RWPE2 (cell line): ENCODE measurements around the gene TAF5L.

Experiments used
- ATAC-seq: fragments of 200-7000 bp; cut with Tn5 transposase; 3 replicates; pipeline ENCODE4 v1.9.1; 2021; ENCODE audit warnings: low read depth
- DNase-seq: peaks from one replicate; pipeline ENCODE4 v3.0.0-alpha.2; 2020; ENCODE audit warnings: low spot score
- H3K27ac ChIP-seq: fragments of 450-650 bp; 2 replicates; pipeline ENCODE4 v1.5.1; 2017; ENCODE audit warnings: mild to moderate bottlenecking; ENCODE audit not compliant: poor library complexity, severe bottlenecking
- H3K27me3 ChIP-seq: fragments of 250-450 bp; sonication (Bioruptor Pico); 2 replicates; pipeline ENCODE4 v1.5.1; 2021; ENCODE audit warnings: mild to moderate bottlenecking, moderate library complexity; ENCODE audit not compliant: insufficient read depth, poor library complexity, severe bottlenecking
- H3K36me3 ChIP-seq: fragments of 250-450 bp; sonication (Bioruptor Pico); 2 replicates; pipeline ENCODE4 v1.5.1; 2020; ENCODE audit warnings: low read depth, mild to moderate bottlenecking, moderate library complexity
- H3K4me1 ChIP-seq: fragments of 250-450 bp; sonication (Bioruptor Pico); 2 replicates; pipeline ENCODE4 v1.5.1; 2021; ENCODE audit warnings: mild to moderate bottlenecking, moderate library complexity; ENCODE audit not compliant: insufficient read depth, poor library complexity, severe bottlenecking
- H3K4me3 ChIP-seq: fragments of 250-450 bp; sonication (Bioruptor Pico); 2 replicates; pipeline ENCODE4 v1.5.1; 2021; ENCODE audit warnings: mild to moderate bottlenecking, moderate library complexity; ENCODE audit not compliant: severe bottlenecking
- H3K9me3 ChIP-seq: fragments of 250-450 bp; sonication (Bioruptor Pico); 2 replicates; pipeline ENCODE4 v1.5.1; 2021; ENCODE audit warnings: mild to moderate bottlenecking, moderate library complexity; ENCODE audit not compliant: severe bottlenecking
- TF ChIP-seq, protein P1 (sequence below): fragments of 450-650 bp; IDR thresholded peaks from one replicate; pipeline ENCODE4 v1.5.1; 2017; ENCODE audit warnings: mild to moderate bottlenecking, moderate library complexity; ENCODE audit not compliant: poor library complexity, severe bottlenecking

Gene TAF5L

GRCh38 chr1:229642970-229643369 lies 17.0 kb upstream of the TAF5L start:
- no peak for ATAC-seq
- DNase-seq: no peak
- H3K4me3 ChIP-seq: no peak overlapping the region
- H3K36me3 ChIP-seq: peaks cover 4% of the 10 kb centered on the region; the same call in 1 of the 2 replicates
- no peak overlapping the region for H3K27ac ChIP-seq
- H3K4me1 ChIP-seq: no peaks in the 10 kb centered on the region
- H3K27me3 ChIP-seq: no peaks in the 10 kb centered on the region
- TF ChIP-seq, protein P1, sequence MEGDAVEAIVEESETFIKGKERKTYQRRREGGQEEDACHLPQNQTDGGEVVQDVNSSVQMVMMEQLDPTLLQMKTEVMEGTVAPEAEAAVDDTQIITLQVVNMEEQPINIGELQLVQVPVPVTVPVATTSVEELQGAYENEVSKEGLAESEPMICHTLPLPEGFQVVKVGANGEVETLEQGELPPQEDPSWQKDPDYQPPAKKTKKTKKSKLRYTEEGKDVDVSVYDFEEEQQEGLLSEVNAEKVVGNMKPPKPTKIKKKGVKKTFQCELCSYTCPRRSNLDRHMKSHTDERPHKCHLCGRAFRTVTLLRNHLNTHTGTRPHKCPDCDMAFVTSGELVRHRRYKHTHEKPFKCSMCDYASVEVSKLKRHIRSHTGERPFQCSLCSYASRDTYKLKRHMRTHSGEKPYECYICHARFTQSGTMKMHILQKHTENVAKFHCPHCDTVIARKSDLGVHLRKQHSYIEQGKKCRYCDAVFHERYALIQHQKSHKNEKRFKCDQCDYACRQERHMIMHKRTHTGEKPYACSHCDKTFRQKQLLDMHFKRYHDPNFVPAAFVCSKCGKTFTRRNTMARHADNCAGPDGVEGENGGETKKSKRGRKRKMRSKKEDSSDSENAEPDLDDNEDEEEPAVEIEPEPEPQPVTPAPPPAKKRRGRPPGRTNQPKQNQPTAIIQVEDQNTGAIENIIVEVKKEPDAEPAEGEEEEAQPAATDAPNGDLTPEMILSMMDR: no peak
- H3K9me3 ChIP-seq: no peaks in the 10 kb centered on the region

GRCh38 chr1:229642376-229642775 lies 16.5 kb upstream of the TAF5L start:
- H3K27me3 ChIP-seq: no peaks in the 10 kb centered on the region
- ATAC-seq: no peak
- TF ChIP-seq, protein P1: no peak
- DNase-seq: no peak
- H3K27ac ChIP-seq: no peak overlapping the region
- H3K9me3 ChIP-seq: no peaks in the 10 kb centered on the region
- H3K36me3 ChIP-seq: peaks cover 3% of the 10 kb centered on the region; the same call in 1 of the 2 replicates
- no peaks in the 10 kb centered on the region for H3K4me1 ChIP-seq
- no peak overlapping the region for H3K4me3 ChIP-seq

DNA sequence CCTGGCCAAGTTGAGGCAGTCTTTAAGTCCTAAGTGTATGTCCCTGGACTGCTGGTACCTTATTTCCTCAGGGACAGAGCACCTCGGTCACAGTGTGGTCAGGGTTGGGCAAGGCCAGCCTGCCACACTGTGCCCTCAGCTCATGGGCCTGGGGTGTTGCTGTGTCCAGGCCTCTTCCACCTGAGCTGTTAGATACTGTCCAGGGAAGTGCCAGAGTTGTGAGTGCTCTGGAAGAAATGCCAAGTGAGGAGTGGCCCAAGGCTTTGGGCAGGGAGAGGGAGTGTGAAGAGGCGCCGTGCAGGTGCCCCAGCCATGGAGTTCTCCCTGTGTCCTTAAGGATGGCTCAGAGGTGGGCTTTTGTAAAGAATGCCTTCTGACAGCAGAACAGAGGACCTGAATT lies 15.4 kb upstream of the TAF5L start:
- TF ChIP-seq, protein P1: no peak
- H3K4me3 ChIP-seq: no peak overlapping the region
- no peak overlapping the region for H3K27ac ChIP-seq
- H3K4me1 ChIP-seq: no peaks in the 10 kb centered on the region
- no peaks in the 10 kb centered on the region for H3K27me3 ChIP-seq
- H3K9me3 ChIP-seq: no peaks in the 10 kb centered on the region
- no peak for DNase-seq
- no peak for ATAC-seq
- peaks cover 3% of the 10 kb centered on the region; the same call in 1 of the 2 replicates for H3K36me3 ChIP-seq

DNA sequence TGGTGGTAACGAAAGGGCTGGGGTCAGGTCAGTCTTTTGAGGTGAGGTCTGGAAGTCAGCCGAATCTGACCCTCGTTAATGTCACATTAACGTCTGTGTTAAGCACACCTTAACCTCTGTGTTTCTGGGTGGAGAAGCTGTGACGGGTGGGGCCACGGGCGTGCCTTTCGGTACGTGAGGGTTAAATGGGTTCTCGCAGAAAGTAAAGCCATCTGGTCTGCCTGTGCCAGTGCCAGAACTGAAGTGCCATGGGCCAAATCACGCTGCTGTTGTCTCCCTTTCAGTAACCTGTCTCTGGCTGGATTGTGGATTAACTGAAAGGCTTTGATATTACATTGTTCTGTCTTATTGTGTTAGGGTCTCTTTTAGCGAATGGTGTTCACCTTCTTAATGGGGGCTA lies 14.5 kb upstream of the TAF5L start:
- no peaks in the 10 kb centered on the region for H3K27me3 ChIP-seq
- no peak for ATAC-seq
- no peak overlapping the region for H3K4me3 ChIP-seq
- no peaks in the 10 kb centered on the region for H3K9me3 ChIP-seq
- peaks cover 3% of the 10 kb centered on the region for H3K36me3 ChIP-seq
- H3K4me1 ChIP-seq: no peaks in the 10 kb centered on the region
- DNase-seq: no peak
- TF ChIP-seq, protein P1: no peak
- H3K27ac ChIP-seq: no peak overlapping the region

DNA sequence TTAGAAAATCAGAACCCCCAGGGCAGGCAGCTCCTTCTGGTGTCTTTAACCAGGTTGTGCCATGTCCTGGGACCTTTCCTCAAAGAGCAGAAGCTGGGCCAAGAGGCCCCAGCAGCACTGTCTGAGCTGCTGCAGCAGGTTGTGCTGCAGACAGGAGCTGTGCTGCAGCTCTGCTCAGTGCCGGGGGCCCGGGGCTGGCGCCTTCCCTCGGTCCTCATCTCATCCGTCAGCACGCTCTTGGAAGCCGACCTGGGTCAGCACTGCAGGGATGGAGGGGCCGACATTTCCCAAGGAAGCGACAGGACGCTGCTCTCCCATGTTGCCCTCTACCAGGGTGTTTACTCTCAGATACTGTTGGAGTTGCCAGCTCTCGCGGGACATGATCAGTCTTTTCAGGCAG lies 11.8 kb upstream of the TAF5L start:
- DNase-seq: no peak
- no peaks in the 10 kb centered on the region for H3K27me3 ChIP-seq
- no peak for ATAC-seq
- TF ChIP-seq, protein P1: no peak
- H3K4me1 ChIP-seq: no peaks in the 10 kb centered on the region
- peaks cover 3% of the 10 kb centered on the region for H3K36me3 ChIP-seq
- H3K4me3 ChIP-seq: no peak overlapping the region
- no peak overlapping the region for H3K27ac ChIP-seq
- no peaks in the 10 kb centered on the region for H3K9me3 ChIP-seq
